Measurements from ENCODE around the gene VIPR2. TPM values are rescaled to one million over a fixed set of nuclear protein-coding genes. Genes with fewer than 3 reads are reported as not detected.

The VIPR2 gene
- total and polyA plus RNA-seq, 4 donors, result 6.0 to 11.3 (median 8.4) TPM

DNA sequence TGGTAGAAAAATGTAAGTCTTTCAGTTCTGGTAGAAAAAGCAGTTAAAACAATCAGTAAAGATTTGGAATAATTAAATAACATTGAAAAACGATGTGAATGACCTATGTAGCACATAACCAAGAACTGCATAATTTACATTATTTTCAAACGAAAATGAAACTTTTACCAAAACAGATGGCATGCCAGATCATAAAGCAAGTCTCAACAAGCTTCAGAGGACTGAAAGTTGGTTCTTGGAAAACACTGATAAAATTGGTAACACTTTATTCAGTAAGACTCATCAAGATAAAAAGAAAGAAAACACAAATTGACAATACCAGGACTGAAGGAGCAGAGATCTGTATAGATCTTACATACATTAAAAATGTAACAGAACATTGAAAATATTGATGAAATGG lies 92.8 kb downstream of the VIPR2 start:
- no peak for DNase-seq (ENCODE audit: low read depth in 4 of 6, low spot score in 6 of 6)
- WGBS (ENCODE audit: insufficient coverage), result no CpG with 5 or more reads among the region's 2 CpGs
- Histone ChIP-seq H3K27me3 (ENCODE audit: control insufficient read depth, insufficient read depth, low read length) (no peaks in the 10 kb centered on the region), H3K36me3 (ENCODE audit: control insufficient read depth, insufficient read depth, low read length) (no peaks in the 10 kb centered on the region), H3K9me3 (ENCODE audit: control insufficient read depth, insufficient read depth, low read length) (no peaks in the 10 kb centered on the region), H3K4me3 (ENCODE audit: low read depth, low read length) (no peak overlapping the region), H3K4me1 (ENCODE audit: control insufficient read depth, insufficient read depth, low read length) (no peaks in the 10 kb centered on the region), H3K27ac (ENCODE audit: low read depth, low read length) (no peak overlapping the region)

DNA sequence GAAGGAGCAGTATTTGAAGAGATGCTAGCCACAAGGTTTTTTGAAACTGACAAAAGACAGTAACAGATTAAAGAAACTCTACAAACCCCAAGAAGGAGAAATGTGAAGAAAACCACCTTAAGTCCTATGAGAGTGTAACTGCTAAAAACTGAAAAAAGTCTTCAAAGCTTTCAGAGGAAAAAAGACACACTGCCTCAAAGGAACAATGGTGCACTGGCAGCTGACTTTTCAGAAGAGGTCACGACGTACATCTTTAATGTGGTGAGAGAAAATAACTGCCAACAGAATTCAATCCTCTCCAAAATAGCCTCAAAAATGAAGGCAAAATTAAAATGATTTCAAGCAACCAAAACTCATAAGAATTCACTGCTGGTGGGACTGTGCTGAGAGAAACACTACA lies 94.0 kb downstream of the VIPR2 start:
- no peaks in the 10 kb centered on the region for H3K9me3 ChIP-seq (ENCODE audit: control insufficient read depth, insufficient read depth, low read length)
- H3K4me3 ChIP-seq (ENCODE audit: low read depth, low read length), result no peak overlapping the region
- H3K4me1 ChIP-seq (ENCODE audit: control insufficient read depth, insufficient read depth, low read length), result no peaks in the 10 kb centered on the region
- H3K36me3 ChIP-seq (ENCODE audit: control insufficient read depth, insufficient read depth, low read length), result no peaks in the 10 kb centered on the region
- no peak overlapping the region for H3K27ac ChIP-seq (ENCODE audit: low read depth, low read length)
- no peaks in the 10 kb centered on the region for H3K27me3 ChIP-seq (ENCODE audit: control insufficient read depth, insufficient read depth, low read length)
- no peak for DNase-seq (ENCODE audit: low read depth in 4 of 6, low spot score in 6 of 6)
- WGBS (ENCODE audit: insufficient coverage), result no CpG with 5 or more reads among the region's 2 CpGs

DNA sequence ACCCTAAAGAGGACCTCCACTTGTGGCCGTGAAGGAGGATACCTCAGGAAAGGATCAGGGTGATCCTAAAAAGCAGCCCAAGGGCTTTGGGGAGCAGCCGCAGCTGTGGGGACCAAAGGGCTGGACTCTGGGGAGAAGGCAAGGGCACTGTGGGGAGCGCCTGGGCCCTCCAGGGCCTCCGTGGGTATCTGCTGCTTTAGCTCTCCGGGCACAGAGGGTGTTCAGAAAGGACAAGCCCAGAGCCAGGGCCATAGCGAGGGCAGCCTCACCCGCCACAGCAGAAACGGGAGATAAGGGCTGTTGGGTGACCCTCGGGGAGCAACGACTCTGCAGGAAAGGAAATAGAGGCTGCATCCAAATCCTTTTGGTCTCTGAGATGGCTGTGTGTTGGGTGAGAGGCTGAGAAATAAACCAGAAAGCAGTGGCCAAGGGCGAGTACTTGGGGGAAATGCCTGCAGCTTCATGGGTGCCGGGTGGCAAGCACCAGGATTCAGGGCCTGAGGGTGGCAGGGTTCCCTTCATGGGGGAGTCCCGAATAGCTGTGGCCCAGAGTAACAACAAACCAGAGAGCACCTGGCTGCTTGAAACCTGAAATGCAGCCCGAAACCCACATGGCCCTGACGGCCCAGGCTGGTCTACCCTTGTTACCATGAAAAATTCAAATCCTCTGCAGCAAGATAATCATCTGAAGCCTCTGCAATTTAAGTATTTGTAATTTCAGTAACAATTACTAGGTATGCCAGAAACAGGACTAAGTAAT lies 95.2 kb downstream of the VIPR2 start:
- 94% methylated on average over 13 of the region's 15 CpGs for WGBS (ENCODE audit: insufficient coverage)
- Histone ChIP-seq H3K27ac (ENCODE audit: low read depth, low read length) (no peak overlapping the region), H3K9me3 (ENCODE audit: control insufficient read depth, insufficient read depth, low read length) (no peaks in the 10 kb centered on the region), H3K4me3 (ENCODE audit: low read depth, low read length) (no peak overlapping the region), H3K27me3 (ENCODE audit: control insufficient read depth, insufficient read depth, low read length) (no peaks in the 10 kb centered on the region), H3K4me1 (ENCODE audit: control insufficient read depth, insufficient read depth, low read length) (no peaks in the 10 kb centered on the region), H3K36me3 (ENCODE audit: control insufficient read depth, insufficient read depth, low read length) (no peaks in the 10 kb centered on the region)
- DNase-seq (ENCODE audit: low read depth in 4 of 6, low spot score in 6 of 6), result no peak

DNA sequence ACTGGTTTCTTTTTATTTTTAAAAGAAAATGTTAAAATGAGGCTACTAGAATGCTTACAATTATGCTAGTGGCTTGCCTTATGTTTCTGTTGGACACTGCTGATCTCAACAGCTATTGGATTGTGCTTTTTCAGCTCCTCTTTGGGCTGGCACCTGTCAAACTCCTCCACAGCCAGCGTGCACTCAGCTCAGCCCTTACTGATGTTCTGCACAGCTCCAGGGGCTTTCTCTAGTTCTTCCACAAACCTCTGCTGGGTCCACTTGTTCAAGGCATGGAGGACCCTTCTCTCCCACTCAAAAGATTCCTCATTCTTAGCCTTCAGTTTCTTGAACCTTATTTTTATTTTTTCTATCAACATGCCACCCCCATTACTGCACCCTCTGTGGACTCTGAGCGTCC lies 96.0 kb downstream of the VIPR2 start:
- Histone ChIP-seq H3K4me1 (ENCODE audit: control insufficient read depth, insufficient read depth, low read length) (no peaks in the 10 kb centered on the region), H3K4me3 (ENCODE audit: low read depth, low read length) (no peak overlapping the region), H3K9me3 (ENCODE audit: control insufficient read depth, insufficient read depth, low read length) (peaks cover 2% of the 10 kb centered on the region), H3K27ac (ENCODE audit: low read depth, low read length) (no peak overlapping the region), H3K36me3 (ENCODE audit: control insufficient read depth, insufficient read depth, low read length) (no peaks in the 10 kb centered on the region), H3K27me3 (ENCODE audit: control insufficient read depth, insufficient read depth, low read length) (no peaks in the 10 kb centered on the region)
- 83% methylated on average over 2 of the region's 2 CpGs for WGBS (ENCODE audit: insufficient coverage)
- DNase-seq (ENCODE audit: low read depth in 4 of 6, low spot score in 6 of 6), result no peak

DNA sequence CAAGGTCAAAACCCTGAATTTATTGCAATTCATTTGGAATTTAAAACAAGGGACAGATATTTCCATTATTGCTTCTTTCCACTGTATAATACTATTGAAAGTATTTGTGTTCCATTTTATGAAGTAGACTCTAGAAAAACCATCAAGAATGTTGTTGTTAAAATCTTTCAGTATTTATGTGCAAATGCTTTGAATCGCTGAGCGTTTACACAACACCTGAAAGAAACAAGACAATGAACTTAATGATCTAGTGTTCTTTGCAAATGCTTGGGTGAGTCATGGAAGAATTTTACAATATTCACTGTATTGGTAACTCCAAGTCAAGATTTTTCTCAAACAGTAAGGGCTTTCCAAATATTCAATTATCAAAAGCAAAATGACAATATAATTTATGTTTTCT lies 97.1 kb downstream of the VIPR2 start:
- no peaks in the 10 kb centered on the region for H3K27me3 ChIP-seq (ENCODE audit: control insufficient read depth, insufficient read depth, low read length)
- H3K36me3 ChIP-seq (ENCODE audit: control insufficient read depth, insufficient read depth, low read length), result no peaks in the 10 kb centered on the region
- no peaks in the 10 kb centered on the region for H3K4me1 ChIP-seq (ENCODE audit: control insufficient read depth, insufficient read depth, low read length)
- peaks cover 3% of the 10 kb centered on the region for H3K9me3 ChIP-seq (ENCODE audit: control insufficient read depth, insufficient read depth, low read length)
- no peak overlapping the region for H3K4me3 ChIP-seq (ENCODE audit: low read depth, low read length)
- H3K27ac ChIP-seq (ENCODE audit: low read depth, low read length), result no peak overlapping the region
- no peak for DNase-seq (ENCODE audit: low read depth in 4 of 6, low spot score in 6 of 6)
- WGBS (ENCODE audit: insufficient coverage), result no CpG with 5 or more reads among the region's 2 CpGs

DNA sequence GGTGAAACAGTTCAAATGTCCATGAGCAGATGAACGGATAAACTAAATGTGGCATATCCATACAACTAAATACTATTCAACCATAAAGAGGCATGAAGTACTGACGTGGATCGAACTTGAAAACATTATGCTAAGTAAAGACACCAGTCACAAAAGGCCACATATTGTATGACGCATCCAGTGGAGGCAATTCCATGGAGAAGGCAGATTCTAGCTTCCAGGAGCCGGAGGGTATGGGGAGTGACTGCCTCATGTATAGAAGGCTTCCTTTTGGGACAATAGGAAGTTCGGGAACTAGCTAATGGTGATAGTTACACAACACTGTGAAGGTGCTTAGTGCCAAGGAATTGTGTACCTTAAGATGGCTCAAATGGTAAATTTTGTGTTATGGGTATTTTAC lies 98.4 kb downstream of the VIPR2 start:
- Histone ChIP-seq H3K9me3 (ENCODE audit: control insufficient read depth, insufficient read depth, low read length) (peaks cover 3% of the 10 kb centered on the region), H3K27me3 (ENCODE audit: control insufficient read depth, insufficient read depth, low read length) (no peaks in the 10 kb centered on the region), H3K4me3 (ENCODE audit: low read depth, low read length) (no peak overlapping the region), H3K4me1 (ENCODE audit: control insufficient read depth, insufficient read depth, low read length) (no peaks in the 10 kb centered on the region), H3K36me3 (ENCODE audit: control insufficient read depth, insufficient read depth, low read length) (peaks cover 2% of the 10 kb centered on the region), H3K27ac (ENCODE audit: low read depth, low read length) (no peak overlapping the region)
- DNase-seq (ENCODE audit: low read depth in 4 of 6, low spot score in 6 of 6), result no peak
- WGBS (ENCODE audit: insufficient coverage), result 100% methylated on average over 1 of the region's 6 CpGs

DNA sequence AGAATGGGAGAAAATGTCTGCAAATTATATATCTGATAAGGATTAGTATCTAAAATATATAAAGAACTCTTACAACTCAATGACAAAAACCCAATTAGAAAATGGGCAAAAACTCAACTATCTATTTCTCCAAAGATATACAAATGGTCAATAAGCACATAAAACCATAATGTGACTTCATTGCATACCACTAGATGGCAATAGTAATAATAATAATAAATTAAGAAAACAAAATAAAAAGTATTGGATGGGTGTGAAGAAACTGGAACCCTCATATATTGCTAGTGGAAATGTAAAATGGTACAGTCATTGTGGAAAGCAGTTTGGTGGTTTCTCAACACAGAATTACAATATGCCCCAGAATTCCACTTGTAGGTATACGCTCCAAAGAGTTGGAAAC lies 98.8 kb downstream of the VIPR2 start:
- H3K36me3 ChIP-seq (ENCODE audit: control insufficient read depth, insufficient read depth, low read length), result peaks cover 7% of the 10 kb centered on the region
- whole genome bisulfite sequencing (ENCODE audit: insufficient coverage), result 100% methylated on average over 1 of the region's 1 CpG
- H3K9me3 ChIP-seq (ENCODE audit: control insufficient read depth, insufficient read depth, low read length), result peaks cover 3% of the 10 kb centered on the region
- no peaks in the 10 kb centered on the region for H3K27me3 ChIP-seq (ENCODE audit: control insufficient read depth, insufficient read depth, low read length)
- DNase-seq (ENCODE audit: low read depth in 4 of 6, low spot score in 6 of 6), result no peak
- no peaks in the 10 kb centered on the region for H3K4me1 ChIP-seq (ENCODE audit: control insufficient read depth, insufficient read depth, low read length)
- H3K4me3 ChIP-seq (ENCODE audit: low read depth, low read length), result no peak overlapping the region
- H3K27ac ChIP-seq (ENCODE audit: low read depth, low read length), result no peak overlapping the region

DNA sequence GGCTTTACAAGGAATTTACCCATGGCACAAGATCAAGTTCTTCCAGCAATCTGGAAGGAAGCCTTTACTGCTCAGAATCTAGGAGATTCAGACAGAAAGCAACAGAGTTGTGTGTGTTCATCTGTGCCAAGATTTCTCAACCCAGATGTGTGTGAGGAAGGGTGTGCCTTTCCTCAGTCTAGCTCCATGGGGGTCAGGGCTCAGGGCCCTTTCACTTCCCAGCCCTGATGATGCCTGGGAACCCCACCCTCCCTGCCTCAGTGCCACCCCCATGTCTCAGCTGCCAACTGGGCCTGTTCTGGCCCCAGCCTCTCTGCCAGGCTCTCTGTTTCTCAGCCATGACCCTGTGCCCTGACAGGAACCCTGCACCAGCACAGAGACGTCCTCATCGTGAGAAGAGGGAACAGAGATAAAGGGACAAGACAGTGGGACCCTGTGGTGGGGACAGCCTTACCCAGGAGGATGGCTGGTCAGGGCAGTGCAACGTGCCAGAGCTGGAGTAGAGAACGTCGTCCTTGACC lies 102.0 kb downstream of the VIPR2 start:
- peaks cover 3% of the 10 kb centered on the region for H3K9me3 ChIP-seq (ENCODE audit: control insufficient read depth, insufficient read depth, low read length)
- H3K27me3 ChIP-seq (ENCODE audit: control insufficient read depth, insufficient read depth, low read length), result no peaks in the 10 kb centered on the region
- 90% methylated on average over 5 of the region's 5 CpGs for WGBS (ENCODE audit: insufficient coverage)
- peaks cover 13% of the 10 kb centered on the region for H3K36me3 ChIP-seq (ENCODE audit: control insufficient read depth, insufficient read depth, low read length)
- H3K4me1 ChIP-seq (ENCODE audit: control insufficient read depth, insufficient read depth, low read length), result peaks cover 12% of the 10 kb centered on the region
- H3K4me3 ChIP-seq (ENCODE audit: low read depth, low read length), result no peak overlapping the region
- DNase-seq (ENCODE audit: low read depth in 4 of 6, low spot score in 6 of 6), result no peak
- no peak overlapping the region for H3K27ac ChIP-seq (ENCODE audit: low read depth, low read length)

DNA sequence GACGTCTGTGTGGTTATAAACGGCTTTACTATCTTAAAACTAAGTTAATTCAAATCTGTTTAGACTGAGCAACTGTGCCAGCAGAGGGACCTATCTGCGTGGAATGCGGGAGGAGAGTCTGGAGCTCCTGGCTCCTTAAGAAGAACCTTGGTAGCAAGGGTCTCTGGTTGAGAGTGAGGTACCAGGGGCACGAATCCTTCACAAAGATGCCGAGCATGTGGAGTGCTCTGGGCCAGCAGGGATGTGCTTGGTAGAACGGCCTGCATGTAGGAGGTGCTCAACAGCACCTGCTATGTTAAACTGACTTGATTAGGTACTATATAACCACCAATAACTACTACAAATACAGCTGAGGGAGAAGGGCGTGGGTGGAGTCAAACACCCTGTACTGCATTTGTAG lies 102.6 kb downstream of the VIPR2 start:
- peaks cover 3% of the 10 kb centered on the region for H3K9me3 ChIP-seq (ENCODE audit: control insufficient read depth, insufficient read depth, low read length)
- no peak for DNase-seq (ENCODE audit: low read depth in 4 of 6, low spot score in 6 of 6)
- no peak overlapping the region for H3K4me3 ChIP-seq (ENCODE audit: low read depth, low read length)
- H3K4me1 ChIP-seq (ENCODE audit: control insufficient read depth, insufficient read depth, low read length), result peaks cover 14% of the 10 kb centered on the region
- H3K27me3 ChIP-seq (ENCODE audit: control insufficient read depth, insufficient read depth, low read length), result no peaks in the 10 kb centered on the region
- no peak overlapping the region for H3K27ac ChIP-seq (ENCODE audit: low read depth, low read length)
- peaks cover 13% of the 10 kb centered on the region for H3K36me3 ChIP-seq (ENCODE audit: control insufficient read depth, insufficient read depth, low read length)
- WGBS (ENCODE audit: insufficient coverage), result 91% methylated on average over 4 of the region's 8 CpGs
